IPS-11a (cell line): ENCODE results near the gene VPS11.
"Not testable (repeated sequence)": the region's sequence is repeated elsewhere in the genome, so short reads cannot be mapped to it uniquely, and the experiment has no call there.

Experiments
- H3K4me3 ChIP-seq: one replicate; pipeline ENCODE4 v1.5.1; 2013; ENCODE audit warnings: low read depth, low read length, control low read depth

Gene VPS11

DNA sequence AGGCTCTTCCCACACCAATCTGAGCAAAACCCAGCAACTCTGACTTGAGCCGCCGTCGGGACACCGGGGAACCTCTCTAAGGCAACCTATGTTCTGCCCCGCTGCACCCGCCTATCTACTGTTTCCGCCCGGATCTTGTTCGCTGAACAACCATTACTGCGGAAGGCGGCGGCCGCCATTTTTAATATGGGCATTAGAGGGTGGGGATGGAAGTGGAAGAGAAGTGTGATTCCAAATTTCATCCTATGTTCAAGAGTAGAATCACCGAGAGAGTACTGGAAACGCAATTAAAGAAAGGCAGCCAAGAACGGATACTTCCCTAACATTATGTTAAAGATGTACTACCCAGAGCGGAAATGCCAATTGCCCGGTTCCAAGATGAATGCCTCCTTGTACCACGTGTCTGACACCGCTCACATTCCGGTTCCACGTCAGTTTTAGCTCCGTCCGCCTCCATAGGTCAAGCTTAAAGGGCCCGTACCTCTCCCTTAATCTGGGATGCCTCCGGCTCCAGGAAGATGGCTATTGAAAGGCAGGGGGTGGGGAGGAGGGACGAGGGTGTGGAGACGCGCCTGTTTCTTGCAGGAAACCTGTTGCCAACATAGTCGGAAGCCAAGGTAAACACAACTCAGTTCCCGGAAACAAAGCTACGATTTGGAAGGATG is 34.3 kb downstream of the VPS11 start, which contains the start of gene DPAGT1:
DPAGT1 (minus strand) TSS at position 95 of the 665 bp plus-strand sequence. CDS start 198 bp downstream, outside the sequence.
- H3K4me3 ChIP-seq, result peak within 1 kb of the TSS; percentile 94

- H3K4me3 ChIP-seq, result not testable (repeated sequence)
These were observed 35.6 kb downstream of the VPS11 start for GRCh38 chr11:119103161-119103664.

- no peak overlapping the region for H3K4me3 ChIP-seq
These were observed 36.2 kb downstream of the VPS11 start for GRCh38 chr11:119103793-119104192.

- peak within 1 kb of the TSS; percentile 67 for H3K4me3 ChIP-seq
These were observed 39.2 kb downstream of the VPS11 start, which contains the start of gene C2CD2L for GRCh38 chr11:119106564-119107537. TSS of gene C2CD2L (plus strand) at chr11:119107344. CDS start at chr11:119107742, 398 bp downstream.

- H3K4me3 ChIP-seq, result peak overlapping the region; percentile 67
These were observed 40.0 kb downstream of the VPS11 start for GRCh38 chr11:119107538-119108145.

- peak overlapping the region; percentile 67 for H3K4me3 ChIP-seq
These were observed 40.7 kb downstream of the VPS11 start for GRCh38 chr11:119108146-119108856.

DNA sequence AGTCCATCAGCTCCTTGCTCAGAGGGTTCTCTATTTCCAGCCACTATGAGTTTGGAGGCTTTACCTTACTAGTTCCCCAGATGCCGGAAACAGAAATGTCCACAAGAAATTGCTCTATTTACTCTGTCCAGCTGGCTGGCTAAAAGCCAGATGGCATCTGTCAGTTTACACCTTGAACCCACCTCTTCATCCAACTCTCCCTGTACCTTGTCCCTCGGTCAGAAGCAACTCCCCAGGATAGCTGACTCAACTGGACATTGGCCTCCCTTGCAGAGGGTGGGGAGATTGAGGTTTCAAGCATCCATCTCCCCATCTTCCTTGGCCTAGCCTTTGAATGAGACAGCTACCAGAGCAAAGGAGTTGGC is 41.2 kb downstream of the VPS11 start:
- H3K4me3 ChIP-seq, result no peak overlapping the region

DNA sequence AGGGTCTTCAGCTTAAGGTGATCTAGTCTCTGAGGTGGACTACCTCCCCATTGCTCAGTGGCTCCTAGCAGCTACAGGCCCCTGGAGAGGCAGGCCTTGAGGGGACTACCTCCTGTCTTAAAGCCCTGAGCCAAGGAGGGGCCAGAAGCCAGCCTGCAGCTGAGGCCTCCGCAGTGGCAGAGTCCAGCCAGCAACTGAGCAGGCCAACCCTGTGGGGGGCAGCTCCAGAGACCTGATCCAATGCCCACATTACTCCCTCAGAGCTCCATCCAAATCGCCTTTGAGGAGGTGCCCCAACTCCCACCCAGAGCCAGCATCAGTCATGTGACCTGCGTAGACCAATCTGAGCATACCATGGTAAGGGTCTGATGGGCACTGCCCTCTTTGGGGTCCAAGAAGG is 42.2 kb downstream of the VPS11 start:
- no peak overlapping the region for H3K4me3 ChIP-seq

GRCh38 chr11:119110439-119110838 is 42.8 kb downstream of the VPS11 start:
- H3K4me3 ChIP-seq, result no peak overlapping the region

DNA sequence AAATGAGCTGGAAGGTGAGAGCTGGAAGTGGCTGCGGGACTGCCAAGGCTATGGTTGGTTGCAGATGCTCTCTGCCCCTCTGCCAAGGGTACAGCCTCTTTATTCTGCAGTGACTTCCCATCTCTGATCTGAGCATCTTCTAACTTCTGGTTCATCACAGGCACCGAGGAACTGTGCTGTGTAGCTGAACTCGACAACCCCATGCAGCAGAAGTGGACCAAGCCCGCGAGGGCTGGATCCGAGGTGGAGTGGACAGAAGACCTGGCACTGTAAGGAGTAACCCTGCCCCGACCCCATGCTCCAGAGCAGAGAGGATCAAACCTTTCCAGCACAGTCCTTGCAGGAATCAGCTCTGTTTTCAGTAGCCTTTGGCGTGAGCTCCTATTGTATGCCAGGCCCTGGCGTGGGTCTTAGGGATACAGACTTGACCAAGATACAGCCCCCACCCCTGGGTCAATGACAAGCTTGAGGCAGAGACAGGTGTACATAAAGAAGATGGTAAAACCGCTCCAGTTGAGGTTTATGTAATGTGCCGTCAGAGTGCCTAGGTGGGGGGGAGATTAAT is 43.8 kb downstream of the VPS11 start:
- H3K4me3 ChIP-seq, result no peak overlapping the region

GRCh38 chr11:119112314-119113020 is 44.8 kb downstream of the VPS11 start:
- H3K4me3 ChIP-seq, result no peak overlapping the region

GRCh38 chr11:119113716-119114115 is 46.1 kb downstream of the VPS11 start:
- no peak overlapping the region for H3K4me3 ChIP-seq

DNA sequence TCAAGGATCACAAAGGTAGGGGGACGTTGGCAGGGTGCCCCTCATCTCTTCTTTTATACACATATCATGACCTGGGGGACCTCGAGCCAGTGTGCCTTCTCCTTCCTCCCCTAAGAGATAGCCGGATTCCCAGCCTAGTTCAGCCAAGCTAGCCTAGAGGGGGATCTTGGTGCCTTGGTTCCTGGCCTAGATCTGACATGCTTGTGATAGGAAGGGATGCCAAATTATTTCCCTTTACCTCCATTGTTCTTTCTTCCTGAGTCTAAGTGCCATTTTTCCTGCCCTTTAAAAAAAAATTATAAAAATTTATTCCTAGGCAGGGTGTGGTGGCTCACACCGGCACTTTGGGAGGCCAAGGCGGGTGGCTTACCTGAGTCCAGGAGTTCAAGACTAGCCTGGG is 46.7 kb downstream of the VPS11 start:
- H3K4me3 ChIP-seq, result no peak overlapping the region

DNA sequence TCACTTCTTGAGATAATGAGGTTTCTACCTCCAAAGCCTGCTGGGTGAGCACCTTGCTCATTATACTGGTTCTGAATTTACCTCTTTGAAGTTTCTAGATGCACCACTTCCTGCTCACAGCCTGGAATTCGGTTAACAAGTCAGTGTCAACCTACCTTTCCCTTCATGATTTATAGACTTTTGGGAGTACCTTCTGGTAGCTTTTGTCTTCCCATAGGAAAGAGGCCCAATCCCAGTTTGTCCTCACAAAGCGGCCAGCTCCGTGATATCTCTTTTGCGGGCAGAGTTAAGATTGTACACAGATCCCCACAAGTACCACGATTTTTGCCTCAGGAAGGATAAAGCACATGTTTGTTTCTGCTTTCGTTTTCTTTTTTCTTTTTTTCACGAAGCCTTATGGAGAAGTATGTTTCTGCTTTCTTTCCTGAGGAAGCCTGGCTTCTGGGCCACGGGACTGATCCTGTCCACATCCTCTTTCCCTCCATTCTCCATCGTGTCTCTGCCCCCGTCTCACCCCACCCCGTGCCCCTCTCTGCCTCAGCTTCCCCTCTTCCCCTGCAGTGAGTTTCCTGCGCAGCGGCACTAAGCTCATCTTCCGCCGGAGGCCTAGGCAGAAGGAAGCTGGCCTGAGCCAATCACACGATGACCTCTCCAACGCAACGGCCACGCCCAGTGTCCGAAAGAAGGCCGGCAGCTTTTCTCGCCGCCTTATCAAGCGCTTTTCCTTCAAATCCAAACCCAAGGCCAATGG is 48.0 kb downstream of the VPS11 start:
- H3K4me3 ChIP-seq, result no peak overlapping the region

DNA sequence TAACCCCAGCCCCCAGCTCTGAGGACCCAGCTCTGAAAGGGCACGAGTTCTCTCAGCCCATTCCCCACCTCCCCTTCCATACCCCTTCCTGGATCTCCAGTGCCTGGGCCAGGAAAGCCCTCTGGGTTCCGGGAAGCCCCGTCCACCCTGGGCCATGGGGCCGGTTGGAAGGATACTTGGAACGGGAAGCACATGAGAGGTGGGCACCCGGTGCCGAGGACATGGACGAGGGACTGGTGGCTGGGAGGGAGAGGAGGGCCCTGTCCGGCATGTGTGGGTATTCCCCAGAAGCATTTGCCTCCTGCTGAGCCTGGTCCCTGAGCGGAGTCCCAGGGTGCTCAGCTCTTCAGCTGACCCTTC is 48.6 kb downstream of the VPS11 start:
- H3K4me3 ChIP-seq, result no peak overlapping the region

GRCh38 chr11:119116601-119117000 is 49.0 kb downstream of the VPS11 start:
- no peak overlapping the region for H3K4me3 ChIP-seq

DNA sequence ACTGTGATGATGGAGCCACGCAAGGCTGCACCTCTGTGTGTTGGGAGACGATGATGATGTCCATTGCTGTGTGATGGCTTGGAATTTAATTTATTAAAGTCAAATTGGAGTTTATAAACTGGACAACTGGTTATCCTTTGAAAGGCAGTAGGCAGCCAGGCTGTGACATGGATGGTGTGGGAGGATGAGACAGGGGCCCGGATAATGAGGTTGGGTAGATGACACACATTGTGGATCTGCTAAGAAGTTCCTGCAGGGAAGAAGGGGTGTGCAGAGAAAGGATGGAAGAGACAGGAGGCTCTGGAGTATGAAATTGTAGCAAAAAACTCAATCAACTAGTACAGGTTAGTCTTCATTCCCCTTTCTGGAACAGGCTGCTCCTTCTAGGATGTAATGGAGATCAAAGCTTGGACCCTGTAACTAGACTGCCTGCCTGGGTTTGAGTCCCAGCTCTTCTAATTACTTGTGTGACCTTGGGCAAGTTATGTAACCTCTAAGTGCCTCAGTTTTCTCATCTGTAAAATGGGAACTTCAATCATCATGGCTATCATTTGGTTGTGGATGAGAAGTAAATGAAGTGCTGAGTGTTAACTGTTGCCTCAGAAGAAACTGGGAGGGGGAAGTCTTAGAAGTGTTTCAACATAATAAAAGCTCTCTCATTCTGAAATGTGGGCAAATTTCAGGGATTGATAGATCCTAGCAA is 49.5 kb downstream of the VPS11 start:
- no peak overlapping the region for H3K4me3 ChIP-seq

GRCh38 chr11:119118227-119118626 is 50.6 kb downstream of the VPS11 start:
- H3K4me3 ChIP-seq, result no peak overlapping the region
